Activated CD8-positive, alpha-beta memory T cell treated with anti-CD3 and anti-CD28 coated beads for 48 hours (primary cell): ENCODE data around the gene DLX5.

Experiments used
- DNase-seq, 3 experiments: peaks; one replicate each; pipeline ENCODE4 v3.0.0-alpha.2; 2020; ENCODE audit warnings: low read depth in 2 of 3, low spot score in 2 of 3

DLX5 gene

DNA sequence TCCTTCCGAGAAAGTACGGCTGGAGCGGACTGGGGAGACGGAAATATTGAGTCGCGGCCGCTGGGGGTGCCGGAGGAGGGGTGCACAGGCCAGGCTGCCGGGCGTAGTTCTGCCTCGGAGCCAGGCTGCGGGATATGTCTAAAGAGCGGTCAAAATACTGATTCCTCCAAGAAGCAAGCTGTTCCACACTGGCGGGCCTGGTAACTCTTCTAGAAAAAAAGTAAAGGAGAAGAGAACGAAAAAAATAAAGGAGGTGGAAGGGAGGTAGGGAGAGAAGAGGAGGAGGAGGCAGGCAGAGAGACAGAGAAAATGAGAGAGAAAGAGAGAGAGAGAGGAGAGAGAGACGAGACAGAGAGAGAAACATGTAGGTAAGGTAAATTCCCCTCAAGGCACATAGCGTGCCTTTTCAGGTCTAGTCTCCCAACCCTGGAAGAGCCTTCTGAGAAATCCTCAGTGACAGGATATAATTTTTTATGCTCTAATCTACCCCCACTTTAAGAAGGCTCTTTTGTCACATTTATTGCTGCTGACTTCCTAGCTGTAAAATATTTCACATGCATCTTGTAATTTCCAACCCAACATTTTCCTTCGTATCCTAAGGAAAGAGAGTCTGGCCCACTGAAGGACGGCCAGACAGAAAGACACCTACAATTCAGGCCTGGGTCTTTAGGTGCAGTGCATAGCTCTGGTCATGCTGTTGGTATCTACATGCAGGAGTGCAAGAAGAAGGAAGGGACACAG, 5.7 kb downstream of the DLX5 start:
- no peak for DNase-seq

DNA sequence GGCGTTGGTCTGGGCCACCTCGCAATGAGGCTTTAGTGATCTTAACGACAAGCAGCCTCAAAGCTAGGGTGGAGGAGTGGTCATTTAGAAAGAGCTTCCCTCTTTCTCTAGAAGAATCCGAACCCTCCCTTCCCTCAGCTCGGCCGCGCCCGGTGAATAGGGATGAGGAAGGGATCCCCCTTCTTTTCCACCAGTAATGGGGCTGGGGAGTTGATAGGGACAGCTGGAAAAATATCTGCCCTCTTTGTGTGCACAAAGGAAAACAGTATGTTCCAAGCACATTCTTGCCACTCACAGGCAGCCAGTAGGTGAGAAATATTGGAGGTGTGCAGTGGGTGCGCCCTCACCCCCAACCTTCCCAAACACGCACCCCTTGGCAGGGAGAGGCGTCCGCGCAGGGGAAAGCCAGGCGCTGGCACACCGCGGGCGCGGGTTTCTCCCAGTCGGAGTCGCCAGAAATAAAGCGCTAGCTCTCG, 6.5 kb downstream of the DLX5 start:
- DNase-seq, result no peak

DNA sequence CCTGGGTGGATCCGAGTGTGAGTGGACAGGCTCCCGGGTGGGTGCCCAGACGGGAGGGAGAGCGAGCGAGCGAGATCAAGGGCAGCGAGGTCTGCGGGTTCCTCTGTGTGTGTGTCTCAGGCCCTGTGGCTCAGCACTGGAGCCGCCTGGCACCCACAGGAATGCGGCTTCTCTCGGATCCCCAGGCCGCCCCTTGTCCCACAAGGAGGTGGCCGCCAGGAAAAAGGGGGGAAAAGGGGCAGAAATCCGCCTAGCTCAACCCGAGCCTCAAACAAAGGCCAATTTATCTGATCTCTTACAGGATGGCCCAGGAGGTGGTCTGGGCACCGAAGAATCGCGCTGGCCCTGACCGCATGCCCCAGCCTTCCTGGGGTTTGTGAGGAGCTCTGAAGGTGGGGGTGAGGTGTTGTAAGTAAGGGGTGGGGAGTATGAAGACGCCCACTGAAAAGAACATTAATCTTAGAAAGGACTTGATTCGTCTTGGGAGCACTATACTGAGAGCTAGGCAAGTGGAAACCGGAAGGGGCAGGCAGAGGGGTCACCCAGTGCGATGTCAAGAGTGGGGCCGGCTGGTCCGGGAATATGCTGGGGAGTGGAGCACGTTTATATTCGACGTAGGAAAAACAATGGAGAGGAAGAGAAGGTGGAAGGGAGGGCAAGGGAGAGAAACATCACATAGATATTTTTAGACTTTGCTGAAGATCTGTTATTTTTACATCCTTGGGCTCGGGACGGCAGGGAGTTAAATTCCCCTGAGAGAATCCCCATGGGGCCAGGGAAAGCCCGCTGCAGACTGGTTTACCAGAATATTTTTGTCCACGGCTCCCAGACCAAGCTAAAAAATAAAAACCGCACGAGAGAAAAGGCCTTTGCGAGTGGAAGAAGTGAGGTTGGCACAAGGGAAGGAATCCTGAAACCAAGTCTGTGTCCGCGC, 7.2 kb downstream of the DLX5 start:
- DNase-seq, result no peak

DNA sequence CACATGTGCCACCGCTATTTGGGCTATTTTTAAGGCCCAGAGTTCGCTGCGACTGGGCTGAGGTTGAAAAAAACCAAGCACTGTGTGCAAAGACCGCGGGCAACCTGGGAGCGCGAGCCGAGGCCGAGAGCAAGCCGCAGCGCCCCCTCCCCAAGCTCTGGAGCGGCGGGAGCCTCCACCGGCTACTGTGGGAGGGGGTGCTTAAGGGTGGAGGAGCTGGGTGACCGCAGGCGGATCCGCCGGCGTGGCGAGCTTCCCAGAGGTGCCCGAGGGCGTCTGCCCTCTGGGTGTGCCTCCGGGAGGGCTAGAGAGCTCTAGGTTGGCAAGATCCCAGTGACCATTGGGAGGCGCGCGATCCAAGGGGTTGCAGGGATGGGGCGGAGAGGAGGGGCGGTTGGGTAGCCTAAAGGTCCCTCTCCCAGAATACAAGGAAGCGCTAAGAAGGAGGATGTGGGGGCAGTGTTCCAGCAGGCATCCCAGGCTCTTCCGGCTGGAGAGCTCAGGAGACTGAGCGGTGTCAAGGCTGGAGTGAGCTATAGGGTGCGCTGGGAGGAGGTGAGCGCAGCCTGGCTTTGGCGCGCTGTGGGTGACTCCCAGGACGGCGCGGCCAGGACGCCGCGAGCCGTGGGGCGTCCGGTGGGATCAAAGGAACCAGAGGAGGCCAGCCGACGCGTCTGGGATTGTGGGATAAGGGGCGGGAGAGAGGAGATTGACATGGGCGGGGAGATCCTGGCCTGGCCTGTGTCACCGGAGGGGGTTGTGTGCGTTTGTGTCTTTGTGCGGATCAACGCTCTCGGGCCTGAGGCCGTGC, 8.0 kb downstream of the DLX5 start:
- DNase-seq, result no peak

DNA sequence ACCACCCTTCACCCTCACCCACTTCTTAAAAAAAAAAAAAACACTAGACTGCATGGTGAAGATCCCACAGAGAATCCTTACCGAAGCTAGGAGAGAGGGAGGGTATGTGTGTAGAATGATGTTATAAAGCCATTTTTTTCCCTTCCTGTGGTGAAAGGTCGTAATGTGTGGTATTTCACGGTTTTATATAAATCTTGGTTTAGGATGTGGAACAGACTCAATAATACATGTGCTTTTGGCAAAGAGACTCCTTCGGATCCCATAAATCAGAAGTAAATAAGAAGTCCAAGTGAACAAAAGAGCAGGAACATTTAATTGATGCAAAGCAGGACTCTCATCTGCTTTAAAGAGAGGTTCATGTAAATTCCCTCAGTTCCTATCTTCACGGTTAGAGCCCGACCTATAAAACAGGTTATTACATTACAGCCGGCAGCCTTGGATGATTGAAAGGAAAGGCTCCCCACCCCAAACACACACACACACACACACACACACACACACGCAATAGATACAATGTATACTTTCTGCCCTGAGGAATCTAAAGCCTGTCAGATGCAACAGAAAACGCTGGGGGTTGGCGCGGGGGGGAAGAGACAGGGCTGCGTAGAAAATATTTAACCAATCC, 8.8 kb downstream of the DLX5 start:
- DNase-seq, result no peak

DNA sequence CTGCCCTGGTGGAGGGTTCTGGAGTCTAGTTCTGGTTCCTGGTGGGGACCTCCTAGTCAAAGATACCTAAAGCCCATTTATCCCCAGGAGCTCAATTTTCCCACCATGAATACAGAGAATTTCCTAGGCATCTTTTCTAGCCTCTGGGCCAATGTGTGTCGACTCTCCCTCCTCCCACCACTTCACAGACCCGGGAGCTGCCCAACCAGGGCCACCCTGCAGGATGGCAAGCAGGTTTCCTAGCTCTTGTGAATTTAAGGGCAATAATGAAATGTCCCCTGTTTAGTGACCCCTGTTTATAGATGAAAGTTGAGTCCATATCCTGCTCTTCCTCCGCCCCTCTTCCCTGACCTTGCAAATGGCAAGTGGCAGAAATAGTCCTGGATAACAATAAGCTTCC, 9.4 kb downstream of the DLX5 start:
- no peak for DNase-seq

DNA sequence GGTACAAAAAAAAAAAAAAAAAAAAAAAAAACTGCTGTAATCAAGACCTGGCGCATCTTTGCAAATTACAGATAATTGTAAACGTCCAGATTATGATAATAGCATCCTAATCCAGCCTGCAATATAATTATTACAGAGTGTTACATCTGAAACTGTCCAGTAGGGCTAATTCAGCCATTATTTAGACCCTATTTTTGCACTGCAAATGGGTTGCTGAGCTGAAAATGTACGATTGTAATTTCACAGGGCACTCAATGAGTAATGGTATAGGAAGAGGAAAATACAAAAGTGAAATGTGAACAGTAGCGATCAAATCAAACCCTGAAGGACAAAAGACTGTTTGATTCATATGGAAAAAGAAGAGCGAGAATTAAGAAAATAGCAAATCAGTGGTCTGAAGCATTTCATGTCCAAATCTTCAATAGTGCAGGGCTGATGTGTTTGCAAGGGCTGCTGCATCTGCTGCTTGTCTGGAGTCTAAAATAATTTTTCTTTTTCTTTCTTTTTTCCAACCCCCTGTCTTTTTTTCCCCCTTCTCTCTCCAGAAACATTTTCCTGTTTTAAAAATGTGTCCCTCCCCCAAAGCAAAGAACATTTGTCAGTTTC, 10.4 kb downstream of the DLX5 start:
- DNase-seq, result no peak

DNA sequence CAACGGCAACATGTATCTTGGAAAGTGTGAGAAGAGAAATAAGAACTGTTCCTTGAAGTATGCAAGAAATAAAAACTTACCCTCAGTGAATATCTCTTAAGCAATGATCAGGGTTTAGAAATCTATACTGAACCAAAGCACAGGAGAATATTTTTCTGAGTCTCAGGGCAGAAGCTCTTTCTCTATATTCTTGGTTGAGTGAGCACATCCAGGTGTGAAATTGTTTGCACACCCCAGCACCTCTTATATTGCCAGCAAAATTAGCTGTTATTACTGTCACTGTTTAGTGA, 10.8 kb downstream of the DLX5 start:
- no peak for DNase-seq

DNA sequence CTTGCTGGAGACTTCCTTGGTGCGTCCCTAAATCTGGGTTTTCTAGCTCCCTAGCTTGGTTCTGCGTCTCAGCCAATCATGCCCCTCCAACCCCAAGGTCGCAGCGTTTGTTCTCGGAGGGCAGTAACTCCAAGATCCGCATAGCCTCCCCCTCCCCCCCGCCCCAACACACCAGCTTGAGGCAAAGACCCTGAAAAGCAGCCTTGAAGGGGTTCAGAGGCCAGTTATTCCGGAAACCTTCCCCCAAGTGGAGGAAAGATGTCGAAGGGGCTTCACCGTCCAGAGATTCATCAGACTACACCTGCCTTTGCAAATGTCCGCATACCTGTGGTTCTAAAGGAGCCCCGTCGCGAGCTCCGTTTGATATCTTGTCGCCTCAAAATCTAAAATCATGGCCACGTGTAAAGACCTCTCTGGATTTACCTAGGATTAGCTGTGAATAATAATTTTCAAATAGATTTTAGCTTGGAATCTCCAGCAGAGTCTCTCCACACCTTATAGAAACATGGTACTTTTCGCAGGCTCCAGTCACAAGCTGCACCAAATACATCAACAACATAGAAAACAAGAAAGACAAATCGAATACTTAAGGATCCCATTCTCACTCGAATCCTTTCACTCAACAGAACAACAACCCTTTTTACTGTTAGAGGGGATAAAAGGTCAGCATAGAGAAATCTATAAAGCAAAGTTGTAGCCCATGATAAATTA, 11.3 kb downstream of the DLX5 start:
- no peak for DNase-seq

DNA sequence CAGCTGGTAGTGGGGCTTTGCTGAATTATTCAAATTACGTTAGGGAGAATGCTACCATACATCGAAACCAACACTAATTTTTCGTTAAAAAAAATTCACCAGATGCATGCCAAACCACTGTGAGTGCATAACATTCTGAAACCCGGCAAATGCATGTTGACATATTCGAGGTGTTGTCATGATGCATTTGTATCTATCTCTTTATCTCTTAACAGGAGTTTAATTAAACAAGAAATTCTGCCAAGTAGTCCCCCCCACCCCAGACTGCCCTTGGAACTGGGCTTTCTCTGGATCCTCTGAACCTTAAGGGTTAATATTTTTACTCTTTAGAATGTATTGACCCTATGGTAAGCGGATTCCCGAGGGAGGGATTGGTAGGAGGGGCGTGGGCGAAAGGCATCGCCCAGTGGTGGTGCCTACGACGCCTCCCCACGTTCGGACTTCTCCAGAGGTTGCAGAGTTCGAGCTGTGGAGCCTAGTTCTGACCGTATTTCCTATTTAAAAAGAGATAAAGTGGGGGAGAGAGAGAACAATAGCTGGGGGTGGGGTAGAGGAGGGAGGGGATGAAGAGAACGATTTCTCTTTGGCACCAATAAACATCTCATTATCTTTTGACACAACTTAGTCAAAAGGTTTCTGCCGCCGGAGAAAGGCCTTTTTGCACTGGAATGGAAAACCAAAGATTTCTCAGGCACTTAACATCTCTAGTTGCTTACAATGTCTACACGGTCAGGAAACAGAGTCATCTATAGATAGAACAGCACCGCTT, 12.1 kb downstream of the DLX5 start:
- no peak for DNase-seq

DNA sequence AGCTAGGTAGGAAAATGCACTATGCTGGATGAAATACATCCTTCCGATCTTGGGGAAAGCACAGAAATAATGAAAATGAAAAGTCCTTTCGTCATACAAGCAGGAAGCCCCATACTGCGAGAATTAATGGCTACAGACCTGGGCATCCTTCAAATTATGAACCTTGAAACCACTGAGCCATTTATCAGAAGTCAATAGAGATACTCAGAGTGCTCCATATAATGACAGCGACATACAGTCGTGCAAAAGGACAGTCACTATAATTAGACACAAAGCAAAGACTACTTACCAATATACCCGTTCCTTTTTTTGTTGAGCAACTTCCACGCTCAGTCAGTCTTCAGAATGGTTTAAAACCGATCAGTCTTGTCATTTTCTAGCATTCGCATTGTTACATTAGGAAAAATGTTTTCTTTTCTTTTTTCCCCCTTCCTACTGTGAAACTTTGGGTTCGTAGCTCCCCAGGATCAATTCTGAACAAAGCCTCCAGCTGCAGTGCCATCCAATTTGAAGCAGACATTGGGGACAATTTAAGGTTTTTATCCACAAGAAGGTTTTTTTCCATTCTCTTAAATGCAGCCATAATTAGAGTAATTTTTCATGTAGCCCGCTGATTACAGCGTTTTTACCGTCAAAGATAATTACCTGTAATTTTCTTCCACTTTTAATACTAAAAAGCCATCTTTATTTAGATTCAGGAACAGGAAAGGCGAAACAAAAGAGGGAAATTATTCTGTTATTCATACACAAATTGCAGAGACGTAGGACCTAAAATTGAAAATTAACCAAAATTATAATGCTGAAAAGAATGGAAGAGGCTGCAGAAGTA, 12.9 kb downstream of the DLX5 start:
- DNase-seq, result no peak

DNA sequence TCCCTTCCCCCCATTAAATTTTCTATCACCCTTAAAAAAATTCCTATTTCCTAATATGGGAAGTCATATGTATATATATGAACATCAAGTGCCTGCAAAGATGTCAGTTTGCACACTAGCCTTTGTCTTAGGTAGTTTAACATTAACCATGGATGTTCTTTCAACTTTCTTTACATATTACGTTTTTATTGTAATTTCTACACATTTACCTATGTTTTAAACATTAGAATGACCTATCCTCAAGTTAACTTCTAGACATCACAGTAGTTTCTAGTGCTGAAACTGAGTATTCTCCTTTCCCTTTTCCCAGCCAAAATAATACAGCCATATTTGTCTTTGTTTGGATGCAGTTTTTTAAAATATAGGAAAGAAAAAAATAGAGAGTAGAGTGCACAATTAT, 13.5 kb downstream of the DLX5 start:
- no peak for DNase-seq

DNA sequence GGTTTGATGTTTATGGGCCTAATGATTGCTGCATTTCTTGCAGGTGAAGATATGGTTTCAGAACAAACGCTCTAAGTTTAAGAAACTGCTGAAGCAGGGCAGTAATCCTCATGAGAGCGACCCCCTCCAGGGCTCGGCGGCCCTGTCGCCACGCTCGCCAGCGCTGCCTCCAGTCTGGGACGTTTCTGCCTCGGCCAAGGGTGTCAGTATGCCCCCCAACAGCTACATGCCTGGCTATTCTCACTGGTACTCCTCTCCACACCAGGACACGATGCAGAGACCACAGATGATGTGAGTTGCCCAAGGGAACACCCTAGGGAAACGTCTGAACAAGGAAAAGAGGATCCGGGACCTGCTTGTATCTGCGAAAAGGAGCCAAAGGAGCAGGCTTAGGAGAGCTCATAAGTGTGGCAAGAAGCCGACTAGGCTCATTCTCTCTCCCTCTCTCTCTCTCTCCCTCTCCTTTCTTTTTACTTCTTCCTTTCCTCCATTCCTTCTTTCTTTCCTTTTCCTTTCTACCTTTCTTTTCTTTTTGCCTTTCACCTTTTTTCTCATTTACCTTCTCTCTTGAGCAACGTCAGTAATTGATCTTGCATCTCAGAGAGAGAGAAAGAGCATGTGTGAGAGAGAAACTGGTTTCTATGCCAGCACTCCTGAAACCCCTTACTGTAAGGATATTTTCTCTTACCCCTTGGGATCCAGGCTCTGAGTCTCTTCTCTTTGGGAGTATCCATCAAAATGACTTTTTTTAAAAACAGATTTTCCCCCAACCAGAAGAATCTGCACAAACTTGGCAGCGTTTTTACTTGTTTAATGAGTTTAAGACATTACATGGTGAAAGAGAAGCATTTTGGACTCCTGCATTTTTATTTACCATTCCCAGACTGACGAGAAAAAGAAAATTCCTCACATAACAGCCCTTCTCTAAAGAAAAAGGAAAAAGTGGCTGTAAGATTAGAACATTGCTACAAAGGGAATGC, 14.6 kb downstream of the DLX5 start:
- DNase-seq, result no peak

DNA sequence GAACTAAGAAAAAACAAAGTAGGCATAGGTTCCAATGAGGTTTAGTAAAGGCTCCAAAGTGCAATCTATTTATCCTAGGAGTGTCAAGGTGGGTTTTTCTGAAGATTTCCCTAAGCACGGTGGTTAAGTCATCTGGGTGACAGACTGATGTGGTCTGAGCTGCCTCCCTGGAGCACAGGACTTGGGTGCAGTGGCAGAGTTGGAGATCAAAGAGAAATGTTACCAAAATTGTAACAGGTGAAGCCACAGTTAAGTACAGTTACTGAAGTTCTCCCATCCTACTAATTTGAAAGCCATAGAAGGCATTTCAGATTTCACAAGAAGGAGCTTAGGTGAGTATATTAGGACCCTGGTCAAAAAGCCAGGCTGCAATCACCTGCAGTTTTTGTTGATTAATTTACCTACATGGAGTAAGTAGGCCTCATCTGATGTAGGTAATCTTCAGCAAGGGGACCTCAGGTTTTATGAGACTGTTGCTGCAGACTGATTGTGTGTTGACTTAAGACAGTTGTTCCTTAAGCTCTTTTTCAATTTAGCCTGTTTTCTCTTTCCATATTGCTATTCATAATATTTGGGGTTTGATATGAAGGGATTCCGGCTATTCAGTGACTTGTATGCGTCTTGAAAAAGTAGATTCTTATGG, 16.2 kb downstream of the DLX5 start:
- no peak for DNase-seq

DNA sequence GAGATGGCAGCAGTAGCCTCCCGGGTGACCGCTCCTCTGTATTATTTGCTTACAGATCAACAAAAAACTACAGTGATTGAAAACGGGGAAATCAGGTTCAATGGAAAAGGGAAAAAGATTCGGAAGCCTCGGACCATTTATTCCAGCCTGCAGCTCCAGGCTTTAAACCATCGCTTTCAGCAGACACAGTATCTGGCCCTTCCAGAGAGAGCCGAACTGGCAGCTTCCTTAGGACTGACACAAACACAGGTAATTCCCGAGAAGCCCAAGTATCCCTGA, 17.1 kb downstream of the DLX5 start:
- no peak for DNase-seq

DNA sequence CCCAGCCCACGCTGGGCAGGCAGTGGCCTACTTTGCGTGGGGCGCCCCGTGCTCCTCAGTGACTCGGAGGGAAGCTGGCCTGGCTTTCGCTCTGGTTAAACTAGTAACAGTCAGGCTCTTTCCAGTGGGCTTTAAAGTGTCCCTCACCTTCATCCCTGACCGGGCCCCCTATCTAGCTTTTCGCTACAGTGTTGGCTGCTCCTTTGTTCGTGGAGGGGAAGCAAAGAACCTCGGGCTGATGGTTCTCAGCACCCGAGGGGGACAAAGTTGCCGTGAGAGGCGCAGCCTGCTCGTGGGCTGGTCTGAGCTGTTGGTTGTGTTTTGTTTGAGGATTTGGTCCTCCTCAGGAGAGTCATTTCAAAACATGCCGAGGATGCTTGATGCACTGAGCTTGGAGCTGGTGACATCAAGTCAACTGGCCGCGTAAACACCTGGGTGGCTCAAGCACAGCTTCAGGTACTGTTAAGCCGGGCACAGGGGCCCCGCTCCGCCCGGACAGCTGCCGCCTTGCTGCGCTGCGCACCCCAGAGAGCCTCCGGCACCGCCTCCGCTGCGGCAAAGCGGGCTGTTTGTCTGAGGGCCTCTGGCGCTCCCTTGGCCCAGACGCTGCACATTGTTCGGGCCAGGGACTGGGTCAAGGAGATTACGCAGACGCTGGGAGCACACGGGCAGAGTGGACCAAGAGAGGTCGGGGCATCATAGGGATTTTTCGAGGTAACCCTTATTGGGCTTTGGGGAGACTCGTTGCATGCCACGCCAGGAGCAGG, 17.6 kb downstream of the DLX5 start:
- DNase-seq, result no peak
